H1 (cell line): ENCODE data around the gene TMEM212. TPM values are rescaled to one million over a fixed set of nuclear protein-coding genes. Genes with fewer than 3 reads are reported as not detected.

ENCODE experiments used
- CTCF ChIA-PET: fragments of 300-600 bp; sonication (Branson Sonifier 250); formaldehyde crosslinking; loops from one replicate; lab custom pipeline; 2021; ENCODE audit not compliant: partially characterized antibody; lab: Charles Lee
- POLR2A ChIA-PET: fragments of 300-600 bp; sonication (Branson Sonifier 250); formaldehyde crosslinking; loops from one replicate; lab custom pipeline; 2021; ENCODE audit warnings: inconsistent platforms; ENCODE audit not compliant: partially characterized antibody; lab: Charles Lee
- DNase-seq, 2 experiments: peaks; one replicate each; pipeline versions ENCODE4 v3.0.0 to v3.0.0-alpha.2; 2010 to 2022; ENCODE audit warnings: low spot score in 2 of 2, low read depth in 1 of 2, mixed read lengths in 1 of 2
- FAIRE-seq: peaks from 2 replicates; lab custom pipeline; 2011; peaks lifted over from hg19 to GRCh38; lab: Jason Lieb, UNC
- H2AFZ ChIP-seq: 2 replicates; pipeline ENCODE4 v1.8.1; 2012; ENCODE audit warnings: low read length, inconsistent platforms
- H2AK5ac ChIP-seq: 2 replicates; pipeline ENCODE4 v1.6.1; 2013; ENCODE audit warnings: low read depth, low read length
- H2BK120ac ChIP-seq: replicated peaks from 2 replicates; pipeline ENCODE3; 2013; ENCODE audit warnings: low read depth, low read length, inconsistent platforms
- H2BK12ac ChIP-seq: 2 replicates; pipeline ENCODE4 v1.6.1; 2013; ENCODE audit warnings: low read depth, low read length
- H2BK15ac ChIP-seq: 2 replicates; pipeline ENCODE4 v1.6.1; 2013; ENCODE audit warnings: low read length
- H2BK20ac ChIP-seq: 2 replicates; pipeline ENCODE4 v1.6.1; 2013; ENCODE audit warnings: low read length
- H2BK5ac ChIP-seq: 2 replicates; pipeline ENCODE4 v1.6.1; 2013; ENCODE audit warnings: low read depth, low read length
- H3K14ac ChIP-seq: 2 replicates; pipeline ENCODE4 v1.6.1; 2013; ENCODE audit warnings: inconsistent platforms; ENCODE audit not compliant: insufficient read length
- H3K18ac ChIP-seq: 2 replicates; pipeline ENCODE4 v1.6.1; 2013; ENCODE audit warnings: low read length; ENCODE audit errors: extremely low read depth
- H3K23ac ChIP-seq: 2 replicates; pipeline ENCODE4 v1.6.1; 2013; ENCODE audit warnings: inconsistent platforms; ENCODE audit not compliant: insufficient read length
- H3K23me2 ChIP-seq: 2 replicates; pipeline ENCODE4 v1.6.1; 2013; ENCODE audit warnings: low read depth, low read length
- H3K27ac ChIP-seq: 2 replicates; pipeline ENCODE4 v1.6.1; 2011; ENCODE audit warnings: low read depth, low read length, inconsistent platforms
- H3K27me3 ChIP-seq, 4 experiments: replicated peaks in 1 of 4; 1 replicate in 1 of 4; 2 replicates in 3 of 4; pipeline versions ENCODE4 v1.6.1 to v1.8.1; 2011 to 2013; ENCODE audit warnings: low read length in 3 of 4, mild to moderate bottlenecking in 3 of 4, inconsistent platforms in 2 of 4, mixed read lengths in 2 of 4, moderate library complexity in 1 of 4; ENCODE audit not compliant: control insufficient read depth in 3 of 4, insufficient read depth in 3 of 4; ENCODE audit errors: extremely low read depth in 1 of 4
- H3K36me3 ChIP-seq, 4 experiments: 2 replicates each; pipeline versions ENCODE4 v1.6.1 to v1.8.1; 2011 to 2013; ENCODE audit warnings: mild to moderate bottlenecking in 4 of 4, low read length in 3 of 4, moderate library complexity in 2 of 4, control low read depth in 1 of 4, inconsistent platforms in 1 of 4; ENCODE audit not compliant: insufficient read depth in 4 of 4, control insufficient read depth in 2 of 4
- H3K4ac ChIP-seq: replicated peaks from 2 replicates; pipeline ENCODE3; 2013; ENCODE audit warnings: low read length, low read depth, mixed read lengths, inconsistent platforms; ENCODE audit not compliant: insufficient read length
- H3K4me1 ChIP-seq, 4 experiments: replicated peaks in 1 of 4; 1 replicate in 1 of 4; 2 replicates in 3 of 4; pipeline versions ENCODE4 v1.6.1 to v1.8.1; 2011 to 2013; ENCODE audit warnings: low read length in 3 of 4, inconsistent platforms in 2 of 4, mixed read lengths in 1 of 4; ENCODE audit not compliant: insufficient read depth in 4 of 4, control insufficient read depth in 3 of 4
- H3K4me2 ChIP-seq, 2 experiments: 2 replicates each; pipeline versions ENCODE4 v1.6.1 to v1.8.1; 2011 to 2013; ENCODE audit warnings: low read depth in 2 of 2, low read length in 2 of 2, control low read depth in 1 of 2, inconsistent platforms in 1 of 2, mild to moderate bottlenecking in 1 of 2; ENCODE audit not compliant: insufficient read depth in 1 of 2
- H3K4me3 ChIP-seq, 4 experiments: fragments of 200-600, 300-600 bp in 1 of 4; sonication (generic), shearing (Covaris generic), sonication (Bioruptor Twin) in 1 of 4; 2 replicates each; pipeline versions ENCODE4 v1.5.1 to v1.8.1; 2011 to 2016; ENCODE audit warnings: low read length in 4 of 4, low read depth in 3 of 4, control low read depth in 2 of 4, inconsistent platforms in 2 of 4, mild to moderate bottlenecking in 2 of 4, mixed read lengths in 1 of 4, moderate library complexity in 1 of 4; ENCODE audit not compliant: insufficient read depth in 2 of 4; ENCODE audit errors: extremely low read depth in 1 of 4
- H3K56ac ChIP-seq: replicated peaks from 2 replicates; pipeline ENCODE3; 2013; ENCODE audit warnings: low read depth, mild to moderate bottlenecking, mixed read lengths, low read length, inconsistent platforms; ENCODE audit not compliant: insufficient read length
- H3K79me1 ChIP-seq: 2 replicates; pipeline ENCODE4 v1.6.1; 2013; ENCODE audit warnings: low read depth, low read length, control low read depth
- H3K79me2 ChIP-seq, 2 experiments: 2 replicates each; pipeline versions ENCODE4 v1.6.1 to v1.8.1; 2012 to 2013; ENCODE audit warnings: low read length in 2 of 2, mild to moderate bottlenecking in 2 of 2, inconsistent platforms in 1 of 2; ENCODE audit not compliant: insufficient read depth in 2 of 2, control insufficient read depth in 1 of 2
- H3K9ac ChIP-seq, 4 experiments: replicated peaks in 1 of 4; 1 replicate in 1 of 4; 2 replicates in 3 of 4; pipeline versions ENCODE4 v1.6.1 to v1.8.1; 2011 to 2013; ENCODE audit warnings: low read depth in 3 of 4, low read length in 3 of 4, control low read depth in 2 of 4, mild to moderate bottlenecking in 2 of 4, moderate library complexity in 2 of 4, inconsistent platforms in 1 of 4; ENCODE audit errors: extremely low read depth in 1 of 4
- H3K9me3 ChIP-seq, 2 experiments: 2 replicates each; pipeline versions ENCODE4 v1.6.1 to v1.8.1; 2012 to 2013; ENCODE audit warnings: mild to moderate bottlenecking in 2 of 2, moderate library complexity in 2 of 2, control low read depth in 1 of 2, inconsistent platforms in 1 of 2, low read depth in 1 of 2, low read length in 1 of 2, mixed read lengths in 1 of 2; ENCODE audit not compliant: insufficient read depth in 2 of 2
- H4K20me1 ChIP-seq, 2 experiments: replicated peaks in 1 of 2; 2 replicates each; pipeline versions ENCODE3 to v1.8.1; 2011 to 2013; ENCODE audit warnings: inconsistent platforms in 2 of 2, low read length in 2 of 2, mild to moderate bottlenecking in 1 of 2; ENCODE audit not compliant: insufficient read depth in 2 of 2, control insufficient read depth in 1 of 2
- H4K5ac ChIP-seq: 2 replicates; pipeline ENCODE4 v1.6.1; 2013; ENCODE audit warnings: low read length, low read depth, mixed read lengths, inconsistent platforms; ENCODE audit not compliant: insufficient read length
- H4K8ac ChIP-seq: 2 replicates; pipeline ENCODE4 v1.8.0; 2013; ENCODE audit warnings: mild to moderate bottlenecking, moderate library complexity, low read length, inconsistent platforms; ENCODE audit not compliant: insufficient read depth; ENCODE audit errors: extremely low read depth
- H4K91ac ChIP-seq: replicated peaks from 2 replicates; pipeline ENCODE3; 2013; ENCODE audit warnings: low read length, mixed read lengths, inconsistent platforms; ENCODE audit not compliant: insufficient read length
- BACH1 ChIP-seq: IDR thresholded peaks from 2 replicates; pipeline ENCODE4 v1.6.1; 2012; ENCODE audit warnings: low read length, improper control_type of control experiment
- CHD1 ChIP-seq: IDR thresholded peaks from 2 replicates; pipeline ENCODE4 v1.6.1; 2012; ENCODE audit warnings: low read depth, low read length, improper control_type of control experiment
- GABPA ChIP-seq: IDR thresholded peaks from 2 replicates; pipeline ENCODE4 v1.6.1; 2011; ENCODE audit warnings: mild to moderate bottlenecking, low read length, moderate library complexity, borderline replicate concordance; ENCODE audit not compliant: insufficient read depth
- GTF2F1 ChIP-seq: IDR thresholded peaks from 2 replicates; pipeline ENCODE4 v1.6.1; 2012; ENCODE audit warnings: low read depth, low read length, improper control_type of control experiment, borderline replicate concordance
- KDM1A ChIP-seq: fragments of 200-600, 300-600 bp; sonication (generic); IDR thresholded peaks from 2 replicates; pipeline ENCODE4 v1.7.1; 2016; ENCODE audit warnings: mild to moderate bottlenecking, low read length, borderline replicate concordance
- KDM5A ChIP-seq: fragments of 200-600 bp; IDR thresholded peaks from 2 replicates; pipeline ENCODE4 v1.7.1; 2012; ENCODE audit warnings: mild to moderate bottlenecking, low read length, inconsistent platforms, mixed read lengths
- NRF1 ChIP-seq: IDR thresholded peaks from 2 replicates; pipeline ENCODE4 v1.6.1; 2011; ENCODE audit warnings: mild to moderate bottlenecking, low read depth, low read length, improper control_type of control experiment
- SP1 ChIP-seq: IDR thresholded peaks from 2 replicates; pipeline ENCODE4 v1.6.1; 2011; ENCODE audit warnings: low read depth, low read length
- TCF12 ChIP-seq: IDR thresholded peaks from 2 replicates; pipeline ENCODE4 v1.6.1; 2011; ENCODE audit warnings: low read depth, mild to moderate bottlenecking, low read length
- YY1 ChIP-seq: IDR thresholded peaks from 2 replicates; pipeline ENCODE4 v1.6.1; 2011; ENCODE audit warnings: low read depth, mild to moderate bottlenecking, low read length
- WGBS, 2 experiments: shearing (Covaris generic) in 1 of 2; methylation state at CpG; one replicate each; pipeline versions ENCODE4 v1.1.6 to v1.1.7; 2013 to 2015; ENCODE audit warnings: low lambda C conversion rate in 2 of 2, mixed read lengths in 2 of 2, inconsistent platforms in 1 of 2, low coverage in 1 of 2, missing lambda C conversion rate in 1 of 2; ENCODE audit not compliant: insufficient replicate concordance in 2 of 2, insufficient coverage in 1 of 2, insufficient read length in 1 of 2; ENCODE audit errors: extremely low coverage in 1 of 2, missing lambda C conversion rate in 1 of 2; 5-methylcytosine and 5-hydroxymethylcytosine counted together
- polyA plus RNA-seq, 7 experiments: library from polyadenylated mRNA; depleted of rRNA in 3 of 7; stranded (reverse) in 5 of 7; unstranded in 2 of 7; fragments of >200 nt in 5 of 7; fragments of 200-250 nt in 2 of 7; gene quantifications; 1 replicate in 5 of 7; 2 replicates in 1 of 7; 4 replicates in 1 of 7; pipeline versions ENCODE4 v1.2.1 to v1.2.3, GENCODE V29; 2011 to 2013; ENCODE audit warnings: missing spikeins in 2 of 7, mixed read lengths in 2 of 7
- total RNA-seq: library from RNA; stranded (reverse); fragmentation: NEBNext Ultra II Directional; extraction: Animal tissue kit (Norgen Biotek cat#: 25700); gene quantifications from 2 replicates; pipeline ENCODE4 v1.2.1, GENCODE V29; 2021

TMEM212 gene
- total and polyA plus RNA-seq, 2 of the 8 experiments (the other 6 are each of a cell fraction or from before 2014, with no cell fraction given): not detected

GRCh38 chr3:171862993-171863521, 19.9 kb downstream of the TMEM212 start:
- H2BK5ac ChIP-seq: no peak overlapping the region
- no peak for DNase-seq
- no peaks in the 10 kb centered on the region for H3K9me3 ChIP-seq
- peaks cover 0 to 5% (median 1%) of the 10 kb centered on the region in 4 experiments; a peak in 2 of 7 replicates for H3K4me1 ChIP-seq
- no peaks in the 10 kb centered on the region for H3K79me1 ChIP-seq
- H2BK20ac ChIP-seq: no peak overlapping the region
- H3K56ac ChIP-seq: no peak overlapping the region
- CTCF ChIA-PET: no interaction called here
- no peak for FAIRE-seq
- H3K4me2 ChIP-seq: 0 out of 4 replicates have a peak overlapping the region, but pooled peaks of 1 of the 2 experiments have one; percentile 3
- POLR2A ChIA-PET: no interaction called here
- H3K18ac ChIP-seq: no peak overlapping the region; the same call in 1 of the 2 replicates
- H4K91ac ChIP-seq: no peak overlapping the region
- no peak overlapping the region for H4K5ac ChIP-seq
- TF ChIP-seq CHD1 (no peak), TCF12 (no peak), GTF2F1 (no peak), BACH1 (no peak), GABPA (no peak), KDM5A (no peak), NRF1 (no peak), SP1 (no peak), KDM1A (no peak), YY1 (no peak)
- no peaks in the 10 kb centered on the region for H3K23me2 ChIP-seq
- H2AK5ac ChIP-seq: no peak overlapping the region
- no peak overlapping the region for H3K27ac ChIP-seq
- H2BK15ac ChIP-seq: no peak overlapping the region
- no peak overlapping the region for H3K23ac ChIP-seq
- H2AFZ ChIP-seq: peak overlapping the region; percentile 21; the same call in 1 of the 2 replicates
- no peak overlapping the region for H2BK12ac ChIP-seq
- no peak overlapping the region for H3K4ac ChIP-seq
- H3K36me3 ChIP-seq: no peaks in the 10 kb centered on the region
- H3K4me3 ChIP-seq: no peak overlapping the region
- no peaks in the 10 kb centered on the region for H4K20me1 ChIP-seq
- no peak overlapping the region for H2BK120ac ChIP-seq
- no peak overlapping the region for H3K14ac ChIP-seq
- H4K8ac ChIP-seq: no peak overlapping the region
- no peaks in the 10 kb centered on the region for H3K79me2 ChIP-seq
- WGBS, 2 experiments: 84% methylated on average over 11 of the region's 11 CpGs; no CpG with 5 or more reads in 1 of the 2 experiments
- H3K27me3 ChIP-seq: no peaks in the 10 kb centered on the region
- H3K9ac ChIP-seq: no peak overlapping the region
